HK-2 (cell line): ENCODE data around the gene CCAR1.
"Not testable (repeated sequence)": the region's sequence is repeated elsewhere in the genome, so short reads cannot be mapped to it uniquely, and the experiment has no call there.

ENCODE experiments used
- DNase-seq: peaks from one replicate; pipeline ENCODE4 v3.0.0-alpha.2; 2018; ENCODE audit not compliant: unreplicated experiment

CCAR1 gene

GRCh38 chr10:68756766-68757165 is 35.7 kb downstream of the CCAR1 start:
- DNase-seq = no peak

- no peak for DNase-seq
Measured at GRCh38 chr10:68759223-68759863, 38.3 kb downstream of the CCAR1 start.

GRCh38 chr10:68759967-68760366 is 38.9 kb downstream of the CCAR1 start:
- DNase-seq = no peak

GRCh38 chr10:68767407-68767806 is 46.4 kb downstream of the CCAR1 start:
- DNase-seq = not testable (repeated sequence)

GRCh38 chr10:68781613-68782574 is 60.9 kb downstream of the CCAR1 start:
- no peak for DNase-seq

GRCh38 chr10:68784476-68784875 is 63.4 kb downstream of the CCAR1 start:
- no peak for DNase-seq

- DNase-seq = no peak
Measured at GRCh38 chr10:68787813-68788212, 66.8 kb downstream of the CCAR1 start.

GRCh38 chr10:68790476-68790875 is 69.4 kb downstream of the CCAR1 start:
- no peak for DNase-seq

- no peak for DNase-seq
Measured at GRCh38 chr10:68792115-68792514, 71.1 kb downstream of the CCAR1 start.

GRCh38 chr10:68795886-68796532 is 75.0 kb downstream of the CCAR1 start:
- DNase-seq = no peak

- DNase-seq = no peak
Measured at GRCh38 chr10:68796605-68797004, 75.6 kb downstream of the CCAR1 start.

GRCh38 chr10:68800211-68800610 is 79.2 kb downstream of the CCAR1 start:
- DNase-seq = no peak

- DNase-seq = no peak
Measured at GRCh38 chr10:68804692-68805091, 83.7 kb downstream of the CCAR1 start.

GRCh38 chr10:68810830-68811229 is 89.8 kb downstream of the CCAR1 start:
- DNase-seq = not testable (repeated sequence)

- no peak for DNase-seq
Measured at GRCh38 chr10:68811314-68812009, 90.4 kb downstream of the CCAR1 start.

- DNase-seq = no peak
Measured at GRCh38 chr10:68812420-68812819, 91.4 kb downstream of the CCAR1 start.

- DNase-seq = no peak
Measured at GRCh38 chr10:68813559-68813958, 92.5 kb downstream of the CCAR1 start.

- no peak for DNase-seq
Measured at GRCh38 chr10:68816796-68817412, 95.9 kb downstream of the CCAR1 start.

- not testable (repeated sequence) for DNase-seq
Measured at GRCh38 chr10:68820359-68820758, 99.3 kb downstream of the CCAR1 start.

- DNase-seq = not testable (repeated sequence)
Measured at GRCh38 chr10:68822626-68823025, 101.6 kb downstream of the CCAR1 start.
